HG03064 (cell line): ENCODE measurements around the gene COL5A3.

Experiments used
- ATAC-seq: cut with Tn5 transposase; IDR thresholded peaks from one replicate; pipeline ENCODE4 v1.9.1; 2021; ENCODE audit warnings: low read depth; ENCODE audit not compliant: unreplicated experiment

COL5A3 gene

GRCh38 chr19:10011974-10012373, 1.7 kb upstream of the COL5A3 start:
- ATAC-seq: no peak

- ATAC-seq: no peak
Measured at GRCh38 chr19:10010939-10011338, 635 bp upstream of the COL5A3 start.

DNA sequence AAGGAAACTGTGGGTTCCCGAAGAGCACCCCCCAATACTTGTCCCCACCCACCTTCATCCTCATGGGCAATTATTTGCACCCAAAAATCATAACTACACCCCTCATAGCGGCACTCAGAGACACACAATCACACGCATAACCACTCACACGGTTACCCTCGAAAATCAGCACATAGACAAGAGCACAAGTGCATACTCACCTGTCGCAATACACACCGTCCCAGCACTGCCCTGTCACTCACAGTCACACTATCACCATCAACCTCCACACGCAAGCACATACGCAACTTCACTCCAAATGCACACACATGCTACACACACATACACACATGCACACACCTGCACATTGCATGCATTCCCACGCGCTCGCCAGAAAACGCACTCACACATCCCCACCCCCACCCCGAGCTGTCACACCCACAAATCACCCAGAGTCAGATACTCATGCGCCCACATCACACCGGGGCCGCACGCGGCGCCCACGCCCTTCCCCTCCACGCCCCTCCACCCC, 535 bp downstream of the COL5A3 start:
- no peak for ATAC-seq

GRCh38 chr19:10008184-10008765, 2.0 kb downstream of the COL5A3 start:
- no peak for ATAC-seq

GRCh38 chr19:10007371-10008183, 2.7 kb downstream of the COL5A3 start:
- no peak for ATAC-seq

- ATAC-seq: no peak
Measured at GRCh38 chr19:10006752-10007323, 3.5 kb downstream of the COL5A3 start.

GRCh38 chr19:10006335-10006708, 4.0 kb downstream of the COL5A3 start:
- no peak for ATAC-seq

DNA sequence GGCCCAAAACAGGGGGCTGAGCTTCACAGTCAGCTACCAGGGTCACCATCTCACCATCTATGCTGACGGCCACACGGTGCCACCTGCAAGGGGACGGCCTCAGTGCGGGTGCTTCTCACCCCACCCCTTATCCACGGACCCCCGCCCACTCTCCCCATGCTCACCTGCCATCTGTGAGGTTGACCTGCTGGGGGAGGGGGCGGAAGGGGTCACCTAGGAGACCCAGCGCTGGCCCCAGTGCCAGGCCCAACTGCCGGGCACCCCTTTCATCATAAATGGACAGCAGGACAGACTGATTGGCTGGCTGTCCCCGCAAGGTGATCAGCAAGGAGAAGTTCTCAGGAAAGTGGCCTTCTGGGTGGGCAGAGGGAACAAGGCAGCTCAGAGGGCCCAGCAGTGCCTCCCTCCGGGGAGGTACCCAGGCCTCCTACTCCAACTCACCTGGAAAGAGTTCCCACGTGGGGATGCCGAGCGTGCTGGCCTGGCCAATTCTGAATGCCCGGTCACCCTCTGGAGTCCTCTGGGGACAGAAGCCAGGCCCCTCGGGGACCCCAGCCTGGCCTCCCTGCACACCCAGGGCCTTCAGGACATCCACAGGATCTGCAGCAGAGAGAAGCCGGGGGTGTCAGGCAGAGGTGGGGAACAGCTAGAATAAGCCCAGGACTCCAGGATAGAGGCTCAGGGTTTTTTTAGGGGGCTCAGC, 4.5 kb downstream of the COL5A3 start:
- ATAC-seq: no peak

- no peak for ATAC-seq
Measured at GRCh38 chr19:10004617-10005016, 5.7 kb downstream of the COL5A3 start.

DNA sequence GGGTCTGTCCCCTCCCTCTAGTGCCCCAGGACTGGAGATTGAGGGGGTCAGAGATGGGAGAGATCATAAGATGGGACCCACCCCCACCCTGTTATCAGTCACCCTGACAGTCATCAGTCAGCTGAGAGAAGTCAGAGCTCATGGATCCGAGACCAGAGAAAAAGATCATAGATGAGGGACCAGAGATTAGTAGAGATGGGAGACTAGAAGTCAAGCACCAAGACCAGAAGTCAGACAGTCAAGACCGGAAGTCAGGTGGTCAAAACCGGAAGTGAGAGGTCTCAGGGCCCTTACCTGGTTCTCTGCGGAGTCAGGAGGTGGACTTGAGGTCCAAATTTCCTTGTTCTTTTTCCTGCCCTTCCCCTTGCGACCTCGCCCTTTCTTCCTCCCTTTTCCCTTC, 7.0 kb downstream of the COL5A3 start:
- no peak for ATAC-seq

GRCh38 chr19:10001899-10002298, 8.4 kb downstream of the COL5A3 start:
- ATAC-seq: no peak

GRCh38 chr19:10000171-10000826, 10.0 kb downstream of the COL5A3 start:
- ATAC-seq: no peak

DNA sequence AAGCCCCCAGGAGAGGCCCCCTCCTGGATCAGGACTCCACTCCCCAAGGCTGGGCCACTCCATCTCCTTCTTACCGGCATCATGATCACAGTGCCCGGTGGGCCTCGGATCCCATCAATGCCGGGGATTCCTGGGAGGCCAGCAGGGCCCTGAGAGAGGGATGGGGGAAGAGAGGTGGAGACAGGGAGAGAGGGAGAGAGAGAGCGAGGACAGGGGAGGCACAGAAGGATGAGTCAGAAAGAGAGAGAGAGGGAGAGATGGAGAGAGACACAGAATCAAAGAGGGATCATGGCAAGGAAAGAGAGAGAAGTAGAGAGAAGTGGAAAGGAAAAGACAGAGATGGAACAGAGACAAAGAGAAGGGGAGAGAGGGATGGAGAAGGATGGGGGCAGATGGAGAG, 13.8 kb downstream of the COL5A3 start:
- ATAC-seq: no peak

DNA sequence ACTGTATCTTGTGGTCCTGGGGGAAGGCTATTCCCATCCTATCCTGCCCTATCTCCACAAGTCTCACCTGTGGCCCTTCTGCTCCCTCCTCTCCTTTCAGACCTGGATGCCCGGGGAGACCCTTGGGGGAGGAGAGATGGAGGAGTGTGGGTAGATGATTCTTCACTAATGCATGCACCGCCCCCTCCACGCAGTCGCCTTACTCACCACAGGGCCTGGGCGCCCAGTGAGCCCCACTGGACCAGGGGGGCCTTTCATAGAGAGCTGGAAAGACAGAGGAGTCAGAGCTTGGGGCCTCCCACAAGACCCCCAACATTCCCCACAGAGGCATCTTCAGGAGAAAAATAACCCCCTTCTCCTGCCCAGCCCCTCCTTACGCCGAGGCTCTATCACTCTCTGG, 14.3 kb downstream of the COL5A3 start:
- ATAC-seq: no peak

DNA sequence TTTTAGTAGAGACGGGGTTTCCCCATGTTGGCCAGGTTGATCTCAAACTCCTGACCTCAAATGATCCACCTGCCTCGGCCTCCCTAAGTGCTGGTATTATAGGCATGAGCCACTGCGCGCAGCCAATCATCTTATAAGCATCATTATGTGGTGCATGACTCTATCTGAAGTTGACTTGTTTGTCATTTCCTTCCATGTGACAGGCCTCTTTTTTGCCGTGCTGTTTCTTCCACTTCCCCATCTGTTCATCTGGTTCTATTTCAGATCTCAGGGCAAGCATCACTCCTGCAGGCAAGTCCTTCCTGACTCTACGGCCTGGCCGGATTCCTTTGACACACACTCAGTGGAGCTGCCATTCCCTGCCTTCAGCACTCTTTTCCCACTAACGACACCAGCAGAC, 15.2 kb downstream of the COL5A3 start:
- no peak for ATAC-seq

- ATAC-seq: no peak
Measured at GRCh38 chr19:9991425-9992191, 18.7 kb downstream of the COL5A3 start.

- ATAC-seq: no peak
Measured at GRCh38 chr19:9989504-9989903, 20.8 kb downstream of the COL5A3 start.

- ATAC-seq: no peak
Measured at GRCh38 chr19:9986787-9987281, 23.5 kb downstream of the COL5A3 start.

- ATAC-seq: no peak
Measured at GRCh38 chr19:9981406-9982260, 28.7 kb downstream of the COL5A3 start.
